NCI-H774 (cell line): ENCODE results near the gene RHOT2.

Source experiments
- DNase-seq: peaks from one replicate; lab custom pipeline; 2025; lab: John Stamatoyannopoulos, UW

The RHOT2 gene

GRCh38 chr16:647173-647902 is 20.6 kb upstream of the RHOT2 start:
- no peak for DNase-seq

GRCh38 chr16:648071-648780 is 19.7 kb upstream of the RHOT2 start:
- no peak for DNase-seq

DNA sequence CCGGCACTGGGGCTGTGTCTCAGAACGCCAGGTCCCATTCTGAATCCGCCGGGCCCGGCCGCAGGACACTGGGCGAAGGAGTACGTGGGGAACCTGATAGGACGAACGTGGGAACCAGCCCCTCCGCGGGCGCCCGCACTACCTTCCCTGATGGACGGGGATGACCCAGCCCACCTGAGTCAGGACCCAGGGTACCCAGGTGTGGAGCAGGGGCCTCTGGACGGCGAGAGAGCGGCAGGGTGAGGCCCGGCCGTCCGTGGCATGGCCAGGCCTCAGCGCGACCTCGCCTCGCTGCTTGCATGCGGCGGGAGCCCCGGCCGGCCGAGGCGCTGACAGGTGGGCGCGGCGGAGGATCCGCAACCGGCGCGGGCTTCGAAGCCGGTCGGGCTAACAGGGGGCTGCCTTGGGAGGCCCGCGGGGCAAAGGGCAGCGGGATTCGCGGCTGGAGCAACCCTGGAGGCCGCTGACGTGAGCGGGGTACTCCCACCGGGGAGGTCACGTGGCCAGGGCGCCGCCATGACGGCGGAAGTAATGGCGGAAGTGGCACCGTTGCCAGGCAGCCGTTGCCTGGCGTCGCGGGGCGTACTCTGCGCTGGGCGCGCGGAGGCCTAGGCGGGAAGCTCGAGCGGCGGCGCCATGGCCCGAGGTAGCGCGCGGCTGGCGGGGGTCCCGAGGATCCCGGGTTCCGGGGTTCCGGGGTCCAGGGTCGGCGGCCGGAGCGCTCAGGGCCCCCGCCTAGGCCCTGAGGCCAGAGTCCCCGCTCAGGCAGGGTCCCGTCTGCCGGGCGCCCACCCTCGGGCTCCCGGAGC is 18.9 kb upstream of the RHOT2 start, which contains the start of gene WDR90:
Gene WDR90 (plus strand): TSS at position 585 of the 809 bp plus-strand sequence. CDS start 52 bp downstream, at position 637.
- peak; percentile 84 for DNase-seq

DNA sequence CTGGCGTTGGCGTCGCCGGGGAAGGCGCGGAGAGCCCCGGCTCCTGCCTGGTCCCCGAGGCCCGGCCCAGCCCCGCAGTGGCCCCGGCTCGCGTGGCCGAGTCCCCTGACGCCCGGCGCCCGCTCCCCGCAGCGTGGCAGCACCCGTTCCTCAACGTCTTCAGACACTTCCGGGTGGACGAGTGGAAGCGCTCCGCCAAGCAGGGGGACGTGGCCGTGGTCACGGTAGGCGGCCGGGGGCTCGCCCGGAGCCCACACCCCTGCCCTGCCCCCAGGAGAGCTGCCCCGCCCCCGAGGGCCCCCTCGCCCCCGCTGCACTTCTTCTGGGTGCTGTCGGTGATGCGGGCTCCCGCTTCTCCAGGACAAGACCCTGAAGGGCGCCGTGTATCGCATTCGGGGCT is 18.3 kb upstream of the RHOT2 start:
- DNase-seq = no peak

GRCh38 chr16:651844-652243 is 16.1 kb upstream of the RHOT2 start:
- DNase-seq = no peak

- DNase-seq = no peak
These were observed 15.3 kb upstream of the RHOT2 start for GRCh38 chr16:652454-653305.

DNA sequence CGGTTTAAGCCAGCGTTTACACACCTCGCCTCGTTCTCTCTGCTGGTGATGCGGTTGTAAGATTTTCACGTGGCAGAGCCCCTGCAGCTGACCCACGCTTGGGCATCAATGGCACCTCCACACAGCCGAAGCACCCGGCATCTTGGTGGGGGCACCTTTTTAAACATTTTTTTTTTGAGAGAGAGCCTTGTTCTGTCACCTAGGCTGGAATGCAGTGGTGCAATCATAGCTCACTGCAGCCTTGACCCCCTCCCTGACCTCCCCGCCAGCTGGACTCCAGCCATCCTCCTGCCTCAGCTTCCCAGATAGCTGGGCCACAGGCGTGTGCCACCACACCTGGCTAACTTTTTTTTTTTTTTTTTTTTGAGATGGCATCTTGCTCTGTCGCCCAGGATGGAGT is 13.9 kb upstream of the RHOT2 start:
- DNase-seq = no peak

DNA sequence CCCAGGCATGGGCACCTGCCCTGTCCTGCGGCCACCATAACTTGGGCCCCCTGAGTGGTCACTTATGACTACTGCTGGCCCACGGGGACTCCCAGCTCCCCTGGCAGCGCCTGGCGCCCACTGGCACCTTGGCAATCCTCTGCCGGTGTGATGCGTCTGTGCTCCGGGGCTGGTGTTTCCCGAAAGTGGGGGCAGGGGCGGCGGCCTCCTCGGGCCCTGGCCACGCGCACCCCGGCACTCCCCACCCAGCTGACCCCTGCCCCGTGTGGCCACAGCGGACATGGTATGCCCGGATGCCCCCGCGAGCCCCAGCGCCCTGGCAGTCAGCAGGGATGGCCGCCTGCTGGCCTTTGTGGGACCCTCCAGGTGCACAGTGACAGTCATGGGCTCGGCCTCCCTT is 10.4 kb upstream of the RHOT2 start:
- DNase-seq = no peak

- DNase-seq = no peak
These were observed 9.0 kb upstream of the RHOT2 start for GRCh38 chr16:658679-659571.

DNA sequence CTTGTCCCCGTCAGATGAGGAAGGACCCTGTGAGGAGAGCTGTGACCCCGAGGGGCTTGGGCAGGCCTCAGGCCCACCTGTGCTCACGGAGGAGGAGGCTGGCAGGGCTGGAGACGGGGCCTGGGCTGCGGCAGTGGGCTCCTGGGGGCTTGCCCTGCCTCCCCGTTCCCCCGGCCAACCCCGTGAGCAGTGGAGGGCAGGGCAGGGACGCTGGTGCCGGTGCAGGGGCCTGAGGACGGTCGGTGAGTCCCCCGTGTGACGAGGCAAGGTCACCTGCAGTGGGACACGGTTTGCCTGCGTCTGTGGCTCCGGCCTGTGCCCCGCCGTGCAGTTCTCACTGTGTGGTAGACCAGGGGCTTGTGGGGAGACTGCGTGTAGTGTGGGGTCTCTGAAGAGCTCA is 8.3 kb upstream of the RHOT2 start:
- DNase-seq = no peak

DNA sequence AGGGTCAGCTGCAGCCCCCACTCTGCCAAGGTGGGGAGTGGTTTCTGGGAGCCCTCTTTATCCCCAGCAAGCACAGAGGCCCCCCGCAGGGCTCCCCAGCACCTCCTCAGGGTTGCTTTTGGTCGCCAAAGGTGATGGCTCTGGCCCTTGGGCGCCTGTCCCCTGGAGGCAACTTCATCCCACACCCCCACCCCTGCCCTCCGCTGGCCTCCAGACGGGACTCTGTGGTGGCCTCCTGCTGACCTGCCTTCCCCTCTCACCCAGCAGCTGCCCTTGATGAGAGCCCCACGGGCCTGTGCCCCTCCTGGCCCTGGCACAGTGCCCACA is 7.8 kb upstream of the RHOT2 start:
- no peak for DNase-seq

DNA sequence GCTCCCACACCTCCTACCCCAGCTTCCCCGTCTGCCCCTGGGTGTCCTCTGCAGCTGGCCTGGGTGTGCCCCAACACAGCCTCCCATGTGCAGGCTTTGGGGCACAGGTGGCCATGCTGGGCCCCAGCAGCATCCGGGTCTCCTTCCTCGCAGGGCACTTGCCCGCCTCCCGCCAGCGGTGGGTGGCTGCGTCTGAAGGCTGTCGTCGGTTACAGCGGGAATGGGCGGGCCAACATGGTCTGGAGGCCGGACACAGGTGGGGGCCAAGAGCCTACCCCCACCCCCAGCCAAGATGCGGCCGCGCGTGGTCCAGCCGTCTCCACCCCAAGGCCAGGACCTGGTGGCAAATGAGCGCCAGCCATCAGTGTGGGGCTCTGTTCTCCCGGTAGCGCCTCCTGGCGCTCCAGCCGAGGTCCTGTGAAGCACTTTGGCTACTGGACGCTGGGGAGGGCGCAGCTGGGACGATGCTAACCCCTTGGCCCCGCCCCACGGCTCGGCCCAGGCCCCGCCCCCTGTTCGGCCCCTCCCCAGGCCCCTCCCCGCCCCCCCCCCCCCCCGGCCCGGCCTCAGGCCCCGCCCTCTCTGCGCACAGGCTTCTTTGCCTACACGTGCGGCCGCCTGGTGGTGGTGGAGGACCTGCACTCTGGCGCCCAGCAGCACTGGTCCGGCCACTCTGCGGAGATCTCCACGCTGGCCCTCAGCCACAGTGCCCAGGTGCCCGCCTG is 7.3 kb upstream of the RHOT2 start:
- DNase-seq = peak; percentile 75

DNA sequence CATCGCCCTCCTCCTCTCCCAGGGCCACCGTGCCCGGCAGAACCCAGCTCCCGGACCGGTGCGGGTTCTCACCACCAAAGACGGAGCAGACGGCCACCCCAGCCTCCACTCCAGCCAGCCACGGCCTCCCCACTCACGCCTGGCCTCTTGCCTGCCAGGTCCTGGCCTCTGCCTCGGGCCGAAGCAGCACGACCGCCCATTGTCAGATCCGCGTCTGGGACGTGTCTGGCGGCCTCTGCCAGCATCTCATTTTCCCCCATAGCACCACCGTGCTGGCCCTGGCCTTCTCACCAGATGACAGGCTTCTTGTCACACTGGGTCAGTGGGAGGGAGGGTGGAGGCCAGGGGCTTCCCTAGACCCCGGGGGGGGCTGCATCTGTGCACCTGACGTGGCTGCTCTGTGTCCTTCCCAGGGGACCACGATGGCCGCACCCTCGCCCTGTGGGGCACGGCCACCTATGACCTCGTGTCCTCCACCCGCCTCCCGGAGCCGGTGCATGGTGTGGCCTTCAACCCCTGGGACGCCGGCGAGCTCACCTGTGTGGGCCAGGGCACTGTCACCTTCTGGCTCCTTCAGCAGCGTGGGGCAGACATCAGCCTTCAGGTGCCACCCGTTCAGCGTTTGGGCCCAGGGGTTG is 6.6 kb upstream of the RHOT2 start:
- DNase-seq = no peak

DNA sequence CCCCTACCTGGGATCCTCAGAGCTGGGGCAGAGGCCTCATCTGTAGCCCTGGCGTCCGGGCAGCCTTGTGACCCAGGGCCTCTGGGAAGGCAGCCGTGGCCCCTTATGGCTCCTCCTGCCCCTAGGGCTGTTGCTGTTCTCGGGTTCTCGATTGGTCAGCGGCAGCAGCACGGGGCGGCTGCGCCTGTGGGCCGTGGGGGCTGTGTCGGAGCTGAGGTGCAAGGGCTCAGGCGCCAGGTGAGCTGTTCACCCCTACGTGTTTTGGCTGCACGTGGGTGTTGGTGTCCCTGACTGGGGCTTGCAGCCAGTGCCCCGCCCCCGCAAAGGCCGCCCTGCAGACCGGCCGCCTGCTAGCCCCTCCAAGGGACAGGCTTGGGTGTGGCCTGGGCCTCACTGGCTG is 5.8 kb upstream of the RHOT2 start:
- no peak for DNase-seq

GRCh38 chr16:662597-662996 is 5.3 kb upstream of the RHOT2 start:
- DNase-seq = no peak

DNA sequence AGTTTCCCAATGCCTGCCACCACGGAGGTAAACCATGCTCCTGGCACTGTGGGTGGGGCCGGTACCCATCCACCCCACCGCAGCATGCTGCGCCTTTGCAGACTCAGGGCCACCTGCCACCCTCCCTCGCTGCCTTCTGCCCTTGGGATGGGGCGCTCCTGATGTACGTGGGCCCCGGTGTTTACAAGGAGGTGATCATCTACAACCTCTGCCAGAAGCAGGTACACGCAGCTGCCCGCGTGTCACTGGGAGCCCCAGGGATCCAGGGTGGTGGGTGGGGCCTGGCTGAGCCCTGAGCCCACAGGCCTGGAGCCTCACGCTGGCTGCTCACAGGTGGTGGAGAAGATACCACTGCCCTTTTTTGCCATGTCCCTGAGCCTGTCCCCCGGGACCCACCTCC is 1.4 kb upstream of the RHOT2 start:
- no peak for DNase-seq

DNA sequence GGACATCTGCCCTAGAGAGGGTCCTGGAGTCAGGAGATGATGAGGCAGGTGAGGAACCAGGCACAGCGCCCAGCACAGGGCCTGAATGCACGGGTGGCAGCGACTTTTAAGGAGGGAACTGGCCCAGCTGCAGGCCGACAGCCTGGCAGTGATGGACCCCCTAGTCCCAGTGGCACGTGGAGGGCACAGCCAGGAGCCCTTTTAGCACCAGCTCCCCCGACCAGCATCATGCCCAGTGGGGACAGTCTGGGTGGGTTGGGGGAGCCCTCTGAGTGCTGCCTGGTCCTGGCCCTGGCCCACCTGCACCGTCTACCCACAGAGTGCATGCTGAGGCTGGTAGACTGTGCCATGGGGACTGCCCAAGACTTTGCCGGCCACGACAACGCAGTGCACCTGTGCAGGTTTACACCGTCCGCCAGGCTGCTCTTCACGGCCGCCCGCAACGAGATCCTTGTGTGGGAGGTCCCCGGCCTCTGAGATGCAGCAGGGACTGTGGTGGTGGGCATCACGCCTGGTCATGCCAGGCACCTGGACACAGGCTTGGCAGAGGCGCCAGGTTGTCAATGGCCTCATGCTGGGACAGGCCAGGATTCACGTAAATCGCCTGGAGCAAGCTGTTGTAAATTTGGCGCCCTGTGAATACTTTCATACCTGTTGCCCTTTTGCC is 686 bp upstream of the RHOT2 start:
- DNase-seq = no peak

DNA sequence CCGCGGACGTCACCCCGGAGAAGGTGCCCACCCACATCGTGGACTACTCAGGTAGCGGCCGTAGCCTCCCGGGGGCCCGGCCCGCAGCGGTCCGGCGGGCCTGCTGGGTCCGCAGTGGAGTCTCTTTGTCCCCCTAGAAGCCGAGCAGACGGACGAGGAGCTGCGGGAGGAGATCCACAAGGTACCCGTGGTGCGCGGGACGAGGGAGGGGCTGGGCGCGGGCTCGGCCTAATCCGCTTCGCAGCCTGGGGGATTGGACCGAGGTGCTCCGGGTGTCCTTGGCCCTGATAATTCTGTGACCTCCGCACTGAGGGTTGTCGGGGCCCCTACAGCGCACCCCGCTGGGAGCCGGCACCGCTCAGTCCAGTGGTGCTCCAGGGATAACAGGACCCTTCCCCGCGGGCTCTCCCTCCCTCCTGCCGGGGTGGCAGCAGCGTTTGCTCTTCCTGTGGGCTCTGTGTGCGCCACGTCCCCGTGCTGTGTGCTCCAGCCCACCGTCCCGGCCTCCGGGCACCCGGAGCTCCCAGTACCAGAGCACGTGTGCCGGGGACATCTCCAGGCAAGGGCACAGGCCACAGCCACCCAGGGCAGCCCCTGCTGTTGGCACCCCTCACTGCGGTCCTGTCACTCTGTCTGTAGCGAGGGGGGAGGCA is 713 bp downstream of the RHOT2 start:
- DNase-seq = no peak

- DNase-seq = no peak
These were observed 1.7 kb downstream of the RHOT2 start for GRCh38 chr16:669666-670065.
